Kidney tubule cell (primary cell): ENCODE measurements around the gene PCBD2.
"Not testable (repeated sequence)": the region's sequence is repeated elsewhere in the genome, so short reads cannot be mapped to it uniquely, and the experiment has no call there.

ENCODE experiments used
- DNase-seq: peaks from one replicate; pipeline ENCODE4 v3.0.0-alpha.2; 2018; ENCODE audit warnings: low spot score

PCBD2 gene

GRCh38 chr5:134963098-134963497, 58.2 kb downstream of the PCBD2 start:
- DNase-seq: no peak

- DNase-seq: no peak
Observed at GRCh38 chr5:134964359-134965270, 59.7 kb downstream of the PCBD2 start.

- no peak for DNase-seq
Observed at GRCh38 chr5:134965271-134965825, 60.4 kb downstream of the PCBD2 start.

- DNase-seq: no peak
Observed at GRCh38 chr5:134967607-134968006, 62.7 kb downstream of the PCBD2 start, which contains the start of gene CATSPER3. CATSPER3 (plus strand) TSS chr5:134967907; CDS start chr5:134967992, 85 bp downstream.

- no peak for DNase-seq
Observed at GRCh38 chr5:134968055-134968454, 63.1 kb downstream of the PCBD2 start.

- no peak for DNase-seq
Observed at GRCh38 chr5:134969166-134969565, 64.2 kb downstream of the PCBD2 start.

GRCh38 chr5:134975078-134975715, 70.3 kb downstream of the PCBD2 start:
- peak; percentile 39 for DNase-seq

- DNase-seq: peak; percentile 63
Observed at GRCh38 chr5:134975843-134976242, 70.9 kb downstream of the PCBD2 start.

- DNase-seq: no peak
Observed at GRCh38 chr5:134976841-134977240, 71.9 kb downstream of the PCBD2 start.

GRCh38 chr5:134979416-134979815, 74.5 kb downstream of the PCBD2 start:
- no peak for DNase-seq

GRCh38 chr5:134982230-134982629, 77.3 kb downstream of the PCBD2 start:
- no peak for DNase-seq

- no peak for DNase-seq
Observed at GRCh38 chr5:134989266-134989830, 84.4 kb downstream of the PCBD2 start.

GRCh38 chr5:134990183-134990582, 85.3 kb downstream of the PCBD2 start:
- DNase-seq: not testable (repeated sequence)

GRCh38 chr5:134992148-134992547, 87.2 kb downstream of the PCBD2 start:
- DNase-seq: no peak

- no peak for DNase-seq
Observed at GRCh38 chr5:134993161-134993560, 88.2 kb downstream of the PCBD2 start.

GRCh38 chr5:134994560-134995156, 89.7 kb downstream of the PCBD2 start:
- no peak for DNase-seq

- DNase-seq: no peak
Observed at GRCh38 chr5:134995850-134996402, 91.0 kb downstream of the PCBD2 start.

GRCh38 chr5:134997015-134997414, 92.1 kb downstream of the PCBD2 start:
- no peak for DNase-seq

GRCh38 chr5:134998068-134998467, 93.1 kb downstream of the PCBD2 start:
- DNase-seq: not testable (repeated sequence)

- no peak for DNase-seq
Observed at GRCh38 chr5:135004376-135004775, 99.4 kb downstream of the PCBD2 start.

- no peak for DNase-seq
Observed at GRCh38 chr5:135005076-135005475, 100.1 kb downstream of the PCBD2 start.

GRCh38 chr5:135007305-135007704, 102.4 kb downstream of the PCBD2 start:
- DNase-seq: no peak
